ENCODE data around the gene ZNF117.
A peak's percentile ranks its signal among the peaks of the same experiment; 100 is the strongest.

ZNF117 gene

DNA sequence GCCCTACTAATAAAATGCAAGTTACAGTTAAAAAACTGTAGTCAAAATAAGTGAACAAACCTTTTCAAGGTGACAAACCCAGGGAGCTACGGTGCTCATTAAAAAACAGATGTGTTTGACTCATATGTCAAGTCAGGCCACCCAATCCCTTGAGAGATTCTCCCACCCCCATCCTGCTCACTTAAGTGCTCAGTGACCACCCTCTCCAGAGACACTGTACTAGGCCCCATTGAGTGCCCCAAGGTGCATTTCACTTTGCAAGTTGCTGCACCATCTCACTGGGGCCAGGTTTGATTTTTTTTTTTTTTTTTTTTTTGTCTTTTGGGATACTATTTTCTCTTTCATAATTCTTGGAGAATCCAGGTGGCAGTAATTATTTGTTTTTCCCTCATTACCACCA lies 13.7 kb upstream of the ZNF117 start:
- TF ChIP-seq, protein P1, sequence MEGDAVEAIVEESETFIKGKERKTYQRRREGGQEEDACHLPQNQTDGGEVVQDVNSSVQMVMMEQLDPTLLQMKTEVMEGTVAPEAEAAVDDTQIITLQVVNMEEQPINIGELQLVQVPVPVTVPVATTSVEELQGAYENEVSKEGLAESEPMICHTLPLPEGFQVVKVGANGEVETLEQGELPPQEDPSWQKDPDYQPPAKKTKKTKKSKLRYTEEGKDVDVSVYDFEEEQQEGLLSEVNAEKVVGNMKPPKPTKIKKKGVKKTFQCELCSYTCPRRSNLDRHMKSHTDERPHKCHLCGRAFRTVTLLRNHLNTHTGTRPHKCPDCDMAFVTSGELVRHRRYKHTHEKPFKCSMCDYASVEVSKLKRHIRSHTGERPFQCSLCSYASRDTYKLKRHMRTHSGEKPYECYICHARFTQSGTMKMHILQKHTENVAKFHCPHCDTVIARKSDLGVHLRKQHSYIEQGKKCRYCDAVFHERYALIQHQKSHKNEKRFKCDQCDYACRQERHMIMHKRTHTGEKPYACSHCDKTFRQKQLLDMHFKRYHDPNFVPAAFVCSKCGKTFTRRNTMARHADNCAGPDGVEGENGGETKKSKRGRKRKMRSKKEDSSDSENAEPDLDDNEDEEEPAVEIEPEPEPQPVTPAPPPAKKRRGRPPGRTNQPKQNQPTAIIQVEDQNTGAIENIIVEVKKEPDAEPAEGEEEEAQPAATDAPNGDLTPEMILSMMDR (conservative IDR thresholded peaks at IDR 0.05): no peak
- no peak for TF ChIP-seq ZFX (IDR thresholded peaks at IDR 0.05)
- H3K27ac ChIP-seq: no peak overlapping the region

DNA sequence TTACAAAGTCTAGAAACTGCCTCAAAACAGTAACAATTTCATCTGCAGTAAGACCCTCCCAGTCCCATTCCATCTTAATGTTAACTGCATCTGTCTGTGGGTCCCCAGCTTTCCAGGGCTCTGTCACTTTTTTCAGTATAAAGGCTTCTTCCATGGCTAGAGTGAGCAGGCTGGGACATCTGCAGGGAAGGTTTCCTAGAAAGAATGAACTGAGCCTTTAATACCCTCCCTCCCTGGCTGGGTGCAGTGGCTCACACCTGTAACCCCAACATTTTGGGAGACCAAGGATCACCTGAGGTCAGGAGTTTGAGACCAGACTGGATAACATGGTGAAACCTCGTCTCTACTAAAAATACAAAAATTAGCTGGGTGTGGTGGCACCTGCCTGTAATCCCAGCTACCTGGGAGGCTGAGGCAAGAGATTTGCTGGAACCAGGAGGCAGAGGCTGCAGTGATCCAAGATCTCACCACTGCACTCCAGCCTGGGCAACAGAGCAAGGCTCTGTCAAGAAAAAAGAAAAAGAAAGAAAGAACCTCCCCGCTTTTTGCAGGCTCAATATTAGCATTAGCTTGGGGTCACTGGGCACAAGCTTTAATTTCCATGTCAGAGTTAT lies 12.2 kb upstream of the ZNF117 start:
- H3K27ac ChIP-seq: no peak overlapping the region
- TF ChIP-seq, protein P1 (conservative IDR thresholded peaks at IDR 0.05): no peak
- TF ChIP-seq ZFX (IDR thresholded peaks at IDR 0.05): no peak

DNA sequence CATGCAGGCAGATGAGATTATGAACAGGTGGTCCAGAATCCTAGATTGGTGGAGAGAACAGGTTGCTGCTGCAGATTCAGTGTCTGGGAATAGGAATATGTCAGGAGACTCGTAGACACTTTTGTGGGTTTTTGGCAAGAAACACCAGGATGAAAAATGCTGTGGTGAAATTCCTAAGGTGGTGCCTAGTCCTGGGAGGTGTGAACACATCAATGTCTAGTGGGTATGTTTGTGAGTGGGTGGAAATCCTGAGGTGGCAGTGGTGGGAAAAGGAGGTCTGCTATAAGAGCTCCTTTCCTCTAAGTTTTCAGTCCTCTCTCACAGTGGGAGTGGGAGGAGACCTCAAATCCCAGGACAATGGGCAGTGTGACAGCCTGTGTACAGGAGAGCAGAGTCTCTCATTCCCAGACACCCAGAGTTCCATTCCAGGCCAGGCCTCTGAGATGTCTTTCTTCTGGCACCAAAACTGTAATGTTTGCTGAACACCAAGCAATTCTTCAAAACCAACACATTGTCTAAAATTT lies 10.5 kb upstream of the ZNF117 start:
- TF ChIP-seq ZFX (IDR thresholded peaks at IDR 0.05): no peak
- TF ChIP-seq, protein P1 (conservative IDR thresholded peaks at IDR 0.05): no peak
- H3K27ac ChIP-seq: no peak overlapping the region

DNA sequence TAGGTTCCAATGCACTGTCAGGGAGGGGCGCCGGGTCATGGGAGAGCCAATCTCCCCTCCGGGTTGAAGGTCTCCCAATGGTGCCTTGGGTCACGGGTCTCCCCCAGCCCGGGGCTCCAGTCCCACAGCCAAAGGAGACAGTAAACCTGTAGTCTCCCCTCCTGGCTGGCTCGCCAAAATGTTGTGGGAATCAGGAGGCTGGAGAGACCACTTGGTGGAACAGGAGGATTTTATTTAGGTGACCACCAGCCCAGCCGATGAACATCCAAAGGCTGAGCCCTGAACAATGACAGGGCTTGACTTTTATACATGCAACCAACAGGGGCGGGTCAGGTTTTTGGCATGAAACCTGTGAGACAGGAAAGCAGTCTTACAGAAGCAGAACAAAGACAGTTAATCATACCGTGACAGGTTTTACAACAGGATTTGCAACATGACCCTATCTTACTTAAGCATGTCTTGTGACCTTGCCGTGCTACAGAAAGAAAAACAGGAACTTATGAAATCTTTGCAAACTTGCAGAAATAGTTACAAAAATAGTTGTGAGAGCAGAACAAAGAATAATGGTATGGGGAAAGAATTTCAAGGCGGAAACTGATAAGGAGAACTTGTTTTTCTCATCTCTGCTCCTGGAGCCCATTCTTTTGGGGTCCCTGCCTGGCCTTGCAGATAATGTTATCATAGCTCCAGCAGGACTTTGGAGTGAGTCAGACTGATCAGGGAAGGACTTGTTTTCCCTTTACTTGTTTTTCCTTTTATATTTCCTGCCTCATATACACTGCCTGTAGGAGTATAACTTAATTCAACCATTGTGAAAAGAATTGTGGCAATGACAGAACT lies 8.5 kb upstream of the ZNF117 start:
- no peak overlapping the region; the same call in 1 of the 2 replicates for H3K27ac ChIP-seq
- TF ChIP-seq, protein P1 (conservative IDR thresholded peaks at IDR 0.05): no peak
- no peak for TF ChIP-seq ZFX (IDR thresholded peaks at IDR 0.05)

DNA sequence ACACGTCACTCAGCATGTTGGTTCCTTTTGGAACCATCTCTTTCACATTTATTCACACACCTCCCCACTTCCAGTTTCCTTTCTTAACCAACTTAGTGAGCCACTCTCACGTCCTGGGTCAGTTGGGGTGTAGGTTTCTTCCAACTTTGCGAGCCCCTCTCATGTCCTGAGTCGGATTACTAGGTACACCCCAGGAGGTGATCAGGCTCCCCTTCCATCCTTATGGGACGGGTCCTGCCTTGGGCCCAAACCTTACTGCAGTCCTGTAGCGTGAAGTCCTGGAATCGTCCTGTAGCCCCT lies 8.0 kb upstream of the ZNF117 start:
- peak overlapping the region; percentile 3; the same call in 1 of the 2 replicates for H3K27ac ChIP-seq
- TF ChIP-seq, protein P1 (conservative IDR thresholded peaks at IDR 0.05): no peak
- TF ChIP-seq ZFX (IDR thresholded peaks at IDR 0.05): no peak

DNA sequence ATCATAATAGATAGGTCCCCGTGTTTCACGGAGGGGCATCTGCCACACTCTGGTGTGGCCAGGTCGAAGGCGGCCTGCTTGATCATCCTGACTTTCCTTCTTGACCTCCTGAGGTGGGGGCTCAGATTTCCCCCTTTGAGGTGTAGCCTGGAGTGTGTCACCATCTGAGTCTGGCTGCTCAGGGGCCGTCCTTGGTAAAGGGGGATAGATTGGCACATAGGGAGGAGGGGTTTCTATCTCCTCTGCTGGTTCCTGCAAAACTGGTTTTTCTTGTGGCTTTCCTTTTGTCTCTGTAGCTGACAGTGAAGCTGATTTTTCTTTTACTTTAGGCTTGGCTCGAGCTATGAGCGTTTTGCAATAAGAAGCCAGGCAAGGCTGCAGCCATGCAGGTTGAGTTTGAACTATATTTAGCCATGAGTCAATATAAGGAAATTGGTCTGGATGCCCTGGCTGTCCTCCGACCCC lies 7.1 kb upstream of the ZNF117 start:
- H3K27ac ChIP-seq: peak overlapping the region; percentile 3; the same call in 1 of the 2 replicates
- no peak for TF ChIP-seq ZFX (IDR thresholded peaks at IDR 0.05)
- TF ChIP-seq, protein P1 (conservative IDR thresholded peaks at IDR 0.05): no peak
